HEK293T (cell line): ENCODE data around the gene PDSS2.

Experiments used
- ARNT ChIP-seq: fragments of 450-650 bp; IDR thresholded peaks from 2 replicates; pipeline ENCODE4 v1.6.1; 2017; ENCODE audit warnings: mild to moderate bottlenecking
- BHLHE40 ChIP-seq: fragments of 450-650 bp; IDR thresholded peaks from 2 replicates; pipeline ENCODE4 v1.6.1; 2016; ENCODE audit warnings: mild to moderate bottlenecking, moderate library complexity, borderline replicate concordance
- CTBP1 ChIP-seq: fragments of 450-650 bp; IDR thresholded peaks from 2 replicates; pipeline ENCODE4 v1.6.1; 2016; ENCODE audit warnings: borderline replicate concordance
- ELF4 ChIP-seq: fragments of 450-650 bp; IDR thresholded peaks from 2 replicates; pipeline ENCODE4 v1.6.1; 2017; ENCODE audit warnings: antibody characterized with exemption
- FOXA1 ChIP-seq: fragments of 450-650 bp; IDR thresholded peaks from 2 replicates; pipeline ENCODE4 v1.6.1; 2016; ENCODE audit warnings: mild to moderate bottlenecking
- HDGF ChIP-seq: fragments of 450-650 bp; IDR thresholded peaks from 2 replicates; pipeline ENCODE4 v1.6.1; 2017; ENCODE audit warnings: antibody characterized with exemption, borderline replicate concordance
- NFRKB ChIP-seq: fragments of 450-650 bp; IDR thresholded peaks from 2 replicates; pipeline ENCODE4 v1.6.1; 2016; ENCODE audit warnings: mild to moderate bottlenecking, moderate library complexity
- SP1 ChIP-seq: fragments of 450-650 bp; IDR thresholded peaks from 2 replicates; pipeline ENCODE4 v1.6.1; 2017
- TARDBP ChIP-seq: fragments of 450-650 bp; IDR thresholded peaks from 2 replicates; pipeline ENCODE4 v1.6.1; 2016
- ZNF384 ChIP-seq: fragments of 450-650 bp; IDR thresholded peaks from 2 replicates; pipeline ENCODE4 v1.6.1; 2016

- TF ChIP-seq FOXA1 (no peak), SP1 (no peak), BHLHE40 (no peak), NFRKB (no peak), ELF4 (no peak), HDGF (no peak), TARDBP (no peak), ARNT (no peak), ZNF384 (no peak), CTBP1 (no peak)
These were observed 115.0 kb downstream of the PDSS2 start for GRCh38 chr6:107344383-107344782.
